NCI-H460 (cell line): Measurements from ENCODE around the gene MPZL1. TPM values are rescaled to one million over a fixed set of nuclear protein-coding genes. Genes with fewer than 3 reads are reported as not detected.
"Not testable (repeated sequence)": the region's sequence is repeated elsewhere in the genome, so short reads cannot be mapped to it uniquely, and the experiment has no call there.

ENCODE experiments used
- DNase-seq: peaks from one replicate; pipeline ENCODE4 v3.0.0-alpha.2; 2016; ENCODE audit warnings: low read depth; ENCODE audit errors: extremely low read depth
- total RNA-seq: library from RNA; depleted of rRNA; stranded (reverse); fragments of >200 nt; shearing (Covaris generic); gene quantifications from 2 replicates; pipeline ENCODE4 v1.2.3, GENCODE V29; 2014

Gene MPZL1
- total RNA-seq, 1 experiment from 2014 or later = 106 TPM

GRCh38 chr1:167716000-167716271, 5.8 kb upstream of the MPZL1 start:
- DNase-seq = no peak

GRCh38 chr1:167717351-167717750, 4.4 kb upstream of the MPZL1 start:
- no peak for DNase-seq

GRCh38 chr1:167718914-167719691, 2.7 kb upstream of the MPZL1 start:
- no peak for DNase-seq

- not testable (repeated sequence) for DNase-seq
These were observed 1.9 kb upstream of the MPZL1 start for GRCh38 chr1:167719715-167720421.

- peak; percentile 58 for DNase-seq
These were observed 691 bp upstream of the MPZL1 start for GRCh38 chr1:167720965-167721616.

GRCh38 chr1:167722152-167722869, 529 bp downstream of the MPZL1 start:
- peak; percentile 23 for DNase-seq

GRCh38 chr1:167722870-167723251, 1.1 kb downstream of the MPZL1 start:
- DNase-seq = no peak

GRCh38 chr1:167723707-167724323, 2.0 kb downstream of the MPZL1 start:
- no peak for DNase-seq

GRCh38 chr1:167726008-167726407, 4.2 kb downstream of the MPZL1 start:
- no peak for DNase-seq

GRCh38 chr1:167728818-167729410, 7.1 kb downstream of the MPZL1 start:
- no peak for DNase-seq

GRCh38 chr1:167734227-167734626, 12.4 kb downstream of the MPZL1 start:
- DNase-seq = no peak

- no peak for DNase-seq
These were observed 13.1 kb downstream of the MPZL1 start for GRCh38 chr1:167734841-167735240.

GRCh38 chr1:167737169-167737568, 15.4 kb downstream of the MPZL1 start:
- no peak for DNase-seq

- no peak for DNase-seq
These were observed 16.4 kb downstream of the MPZL1 start for GRCh38 chr1:167738158-167738557.

GRCh38 chr1:167739752-167740151, 18.0 kb downstream of the MPZL1 start:
- DNase-seq = no peak

- not testable (repeated sequence) for DNase-seq
These were observed 19.3 kb downstream of the MPZL1 start for GRCh38 chr1:167741103-167741502.

GRCh38 chr1:167742392-167743057, 20.7 kb downstream of the MPZL1 start:
- peak; percentile 15 for DNase-seq

GRCh38 chr1:167744901-167745300, 23.1 kb downstream of the MPZL1 start:
- DNase-seq = no peak

- no peak for DNase-seq
These were observed 24.4 kb downstream of the MPZL1 start for GRCh38 chr1:167746013-167746672.
